Progenitor cell of endocrine pancreas (in vitro differentiated cells): Measurements from ENCODE around the gene TMEM98. TPM values are rescaled to one million over a fixed set of nuclear protein-coding genes. Genes with fewer than 3 reads are reported as not detected.

Source experiments
- DNase-seq: peaks from one replicate; pipeline ENCODE4 v3.0.0; 2021; ENCODE audit warnings: low spot score; ENCODE audit not compliant: unreplicated experiment
- H3K27ac Mint-ChIP-seq: 2 replicates; pipeline ENCODE4 v1.8.0; 2021; ENCODE audit warnings: mild to moderate bottlenecking, moderate library complexity, mixed read lengths
- H3K27me3 Mint-ChIP-seq: 2 replicates; pipeline ENCODE4 v1.8.0; 2021; ENCODE audit warnings: mixed read lengths
- H3K36me3 Mint-ChIP-seq: 2 replicates; pipeline ENCODE4 v1.8.0; 2022; ENCODE audit warnings: mixed read lengths; ENCODE audit not compliant: insufficient read depth
- H3K4me1 Mint-ChIP-seq: 2 replicates; pipeline ENCODE4 v1.8.0; 2021; ENCODE audit warnings: low read depth, mixed read lengths
- H3K4me3 Mint-ChIP-seq: 2 replicates; pipeline ENCODE4 v1.8.0; 2021; ENCODE audit warnings: low read depth, mild to moderate bottlenecking, moderate library complexity, mixed read lengths
- H3K9me3 Mint-ChIP-seq: 2 replicates; pipeline ENCODE4 v1.8.0; 2021; ENCODE audit warnings: low read depth, mixed read lengths
- CTCF ChIP-seq: fragments of 200-600 bp; sonication (generic); IDR thresholded peaks from one replicate; pipeline ENCODE4 v1.5.0; 2021; ENCODE audit warnings: antibody characterized with exemption, mild to moderate bottlenecking; ENCODE audit not compliant: unreplicated experiment
- total RNA-seq: library from RNA; stranded (reverse); gene quantifications from 2 replicates; pipeline ENCODE4 v1.2.1, GENCODE V29; 2021

Gene TMEM98
- total RNA-seq, 1 donor from 2014 or later = 181 TPM

GRCh38 chr17:32930512-32930911 lies 2.6 kb downstream of the TMEM98 start:
- peaks cover 19% of the 10 kb centered on the region for H3K36me3 Mint-ChIP-seq
- DNase-seq = no peak
- no peak for TF ChIP-seq CTCF
- H3K4me1 Mint-ChIP-seq = peaks cover 15% of the 10 kb centered on the region
- H3K4me3 Mint-ChIP-seq = no peak overlapping the region
- no peaks in the 10 kb centered on the region for H3K9me3 Mint-ChIP-seq
- H3K27ac Mint-ChIP-seq = no peak overlapping the region
- no peaks in the 10 kb centered on the region for H3K27me3 Mint-ChIP-seq

- Mint-ChIP-seq H3K36me3 (peaks cover 26% of the 10 kb centered on the region), H3K27ac (peak overlapping the region; percentile 82), H3K27me3 (no peaks in the 10 kb centered on the region), H3K4me3 (no peak overlapping the region), H3K9me3 (no peaks in the 10 kb centered on the region), H3K4me1 (peaks cover 22% of the 10 kb centered on the region)
- no peak for DNase-seq
- no peak for TF ChIP-seq CTCF
Measured at GRCh38 chr17:32931686-32932085, 3.7 kb downstream of the TMEM98 start.

- no peak for DNase-seq
- no peak for TF ChIP-seq CTCF
- Mint-ChIP-seq H3K4me3 (no peak overlapping the region), H3K9me3 (no peaks in the 10 kb centered on the region), H3K36me3 (peaks cover 38% of the 10 kb centered on the region), H3K27me3 (no peaks in the 10 kb centered on the region), H3K4me1 (peaks cover 26% of the 10 kb centered on the region), H3K27ac (peak overlapping the region; percentile 58)
Measured at GRCh38 chr17:32933881-32934280, 5.9 kb downstream of the TMEM98 start.

GRCh38 chr17:32935726-32936125 lies 7.8 kb downstream of the TMEM98 start:
- TF ChIP-seq CTCF = no peak
- no peaks in the 10 kb centered on the region for H3K9me3 Mint-ChIP-seq
- no peak overlapping the region for H3K4me3 Mint-ChIP-seq
- no peak for DNase-seq
- H3K4me1 Mint-ChIP-seq = peaks cover 23% of the 10 kb centered on the region
- peak overlapping the region; percentile 67 for H3K27ac Mint-ChIP-seq
- H3K36me3 Mint-ChIP-seq = peaks cover 48% of the 10 kb centered on the region
- no peaks in the 10 kb centered on the region for H3K27me3 Mint-ChIP-seq

- no peak for DNase-seq
- Mint-ChIP-seq H3K36me3 (peaks cover 53% of the 10 kb centered on the region), H3K27ac (peak overlapping the region; percentile 98), H3K4me3 (no peak overlapping the region), H3K4me1 (peaks cover 23% of the 10 kb centered on the region), H3K27me3 (no peaks in the 10 kb centered on the region), H3K9me3 (no peaks in the 10 kb centered on the region)
- no peak for TF ChIP-seq CTCF
Measured at GRCh38 chr17:32936186-32936893, 8.4 kb downstream of the TMEM98 start.
